PFSK-1 (cell line): Measurements from ENCODE around the gene CCDC183.

Experiments
- FOXP2 ChIP-seq: optimal IDR thresholded peaks from 2 replicates; pipeline ENCODE3; 2011; ENCODE audit warnings: borderline replicate concordance, control low read depth, inconsistent platforms; ENCODE audit not compliant: insufficient read depth; ENCODE audit errors: extremely low read length, extremely low read depth
- POLR2AphosphoS5 ChIP-seq: IDR thresholded peaks from 2 replicates; pipeline ENCODE4 v1.6.1; 2012; ENCODE audit warnings: low read depth, mild to moderate bottlenecking, control low read depth, low read length, moderate library complexity
- SIN3A ChIP-seq: IDR thresholded peaks from 2 replicates; pipeline ENCODE4 v1.6.1; 2012; ENCODE audit warnings: mild to moderate bottlenecking, low read length, moderate library complexity, borderline replicate concordance; ENCODE audit not compliant: insufficient read depth
- TAF1 ChIP-seq: IDR thresholded peaks from 2 replicates; pipeline ENCODE4 v1.6.1; 2012; ENCODE audit warnings: low read length, control low read depth, borderline replicate concordance; ENCODE audit not compliant: insufficient read depth
- TF ChIP-seq, protein P1 (sequence below), 2 experiments: IDR thresholded peaks; 2 replicates each; pipeline versions ENCODE4 v1.6.1 to v1.8.0; 2011 to 2012; ENCODE audit warnings: low read depth in 2 of 2, low read length in 2 of 2, control low read depth in 1 of 2, inconsistent platforms in 1 of 2, mild to moderate bottlenecking in 1 of 2, moderate library complexity in 1 of 2; ENCODE audit not compliant: insufficient read depth in 1 of 2

CCDC183 gene

DNA sequence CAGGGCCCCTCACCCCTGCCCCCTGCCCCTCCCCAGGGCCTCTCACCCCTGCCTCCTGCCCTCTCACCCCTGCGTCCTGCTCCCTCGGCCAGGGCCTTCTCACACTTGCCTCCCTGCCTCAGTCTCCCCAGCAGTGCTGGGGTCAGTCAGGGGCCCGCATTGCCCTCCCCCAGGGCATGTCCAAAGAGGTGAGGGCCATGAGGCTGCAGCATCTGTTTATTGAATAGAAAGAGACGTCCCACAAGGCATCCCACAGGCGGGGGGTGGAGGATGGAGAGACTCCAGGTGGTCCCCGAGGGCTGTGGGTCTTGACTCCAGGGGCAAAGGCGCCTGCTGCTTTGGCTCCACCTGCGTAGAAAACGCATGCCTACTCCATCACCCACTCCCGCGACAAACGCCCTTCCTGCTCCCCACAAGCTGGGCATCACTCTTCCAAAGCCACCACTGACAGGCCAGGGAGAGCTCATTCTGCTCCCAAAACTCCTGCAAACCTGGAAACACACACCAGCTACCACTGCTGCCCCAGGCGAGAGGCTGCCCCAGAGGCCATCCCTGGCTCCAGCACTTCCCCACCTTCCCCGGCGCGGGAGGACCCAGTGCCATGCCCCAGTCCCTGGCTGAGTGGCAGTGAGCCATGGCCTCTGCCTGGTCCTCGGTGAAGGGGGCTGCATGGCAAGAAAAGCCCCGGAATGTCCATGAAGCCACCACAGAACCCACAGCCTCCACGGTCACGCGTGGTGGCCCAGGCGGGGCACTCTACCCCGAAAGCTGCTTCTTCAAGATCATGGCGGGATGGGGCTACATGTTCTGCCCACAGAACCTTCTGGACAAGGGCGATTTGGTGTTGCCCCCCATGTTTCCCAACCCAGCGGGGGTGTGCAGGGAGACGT is 36.5 kb upstream of the CCDC183 start:
- TF ChIP-seq POLR2AphosphoS5 (no peak), FOXP2 (no peak), SIN3A (no peak), TAF1 (no peak)
- TF ChIP-seq, protein P1, sequence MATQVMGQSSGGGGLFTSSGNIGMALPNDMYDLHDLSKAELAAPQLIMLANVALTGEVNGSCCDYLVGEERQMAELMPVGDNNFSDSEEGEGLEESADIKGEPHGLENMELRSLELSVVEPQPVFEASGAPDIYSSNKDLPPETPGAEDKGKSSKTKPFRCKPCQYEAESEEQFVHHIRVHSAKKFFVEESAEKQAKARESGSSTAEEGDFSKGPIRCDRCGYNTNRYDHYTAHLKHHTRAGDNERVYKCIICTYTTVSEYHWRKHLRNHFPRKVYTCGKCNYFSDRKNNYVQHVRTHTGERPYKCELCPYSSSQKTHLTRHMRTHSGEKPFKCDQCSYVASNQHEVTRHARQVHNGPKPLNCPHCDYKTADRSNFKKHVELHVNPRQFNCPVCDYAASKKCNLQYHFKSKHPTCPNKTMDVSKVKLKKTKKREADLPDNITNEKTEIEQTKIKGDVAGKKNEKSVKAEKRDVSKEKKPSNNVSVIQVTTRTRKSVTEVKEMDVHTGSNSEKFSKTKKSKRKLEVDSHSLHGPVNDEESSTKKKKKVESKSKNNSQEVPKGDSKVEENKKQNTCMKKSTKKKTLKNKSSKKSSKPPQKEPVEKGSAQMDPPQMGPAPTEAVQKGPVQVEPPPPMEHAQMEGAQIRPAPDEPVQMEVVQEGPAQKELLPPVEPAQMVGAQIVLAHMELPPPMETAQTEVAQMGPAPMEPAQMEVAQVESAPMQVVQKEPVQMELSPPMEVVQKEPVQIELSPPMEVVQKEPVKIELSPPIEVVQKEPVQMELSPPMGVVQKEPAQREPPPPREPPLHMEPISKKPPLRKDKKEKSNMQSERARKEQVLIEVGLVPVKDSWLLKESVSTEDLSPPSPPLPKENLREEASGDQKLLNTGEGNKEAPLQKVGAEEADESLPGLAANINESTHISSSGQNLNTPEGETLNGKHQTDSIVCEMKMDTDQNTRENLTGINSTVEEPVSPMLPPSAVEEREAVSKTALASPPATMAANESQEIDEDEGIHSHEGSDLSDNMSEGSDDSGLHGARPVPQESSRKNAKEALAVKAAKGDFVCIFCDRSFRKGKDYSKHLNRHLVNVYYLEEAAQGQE (IDR thresholded peaks at IDR 0.05; ENCODE audit: insufficient read depth in 1 of 2, low read depth in 2 of 2, low read length in 2 of 2): no peak

- TF ChIP-seq SIN3A: no peak
- no peak for TF ChIP-seq FOXP2
- TF ChIP-seq POLR2AphosphoS5: no peak
- TF ChIP-seq TAF1: no peak
- TF ChIP-seq, protein P1 (IDR thresholded peaks at IDR 0.05; ENCODE audit: insufficient read depth in 1 of 2, low read depth in 2 of 2, low read length in 2 of 2): no peak
Observed at GRCh38 chr9:136760424-136760823, 35.7 kb upstream of the CCDC183 start.

- TF ChIP-seq TAF1 (no peak), FOXP2 (no peak), POLR2AphosphoS5 (no peak), SIN3A (no peak)
- TF ChIP-seq, protein P1 (IDR thresholded peaks at IDR 0.05; ENCODE audit: insufficient read depth in 1 of 2, low read depth in 2 of 2, low read length in 2 of 2): no peak
Observed at GRCh38 chr9:136761545-136761981, 34.6 kb upstream of the CCDC183 start.

DNA sequence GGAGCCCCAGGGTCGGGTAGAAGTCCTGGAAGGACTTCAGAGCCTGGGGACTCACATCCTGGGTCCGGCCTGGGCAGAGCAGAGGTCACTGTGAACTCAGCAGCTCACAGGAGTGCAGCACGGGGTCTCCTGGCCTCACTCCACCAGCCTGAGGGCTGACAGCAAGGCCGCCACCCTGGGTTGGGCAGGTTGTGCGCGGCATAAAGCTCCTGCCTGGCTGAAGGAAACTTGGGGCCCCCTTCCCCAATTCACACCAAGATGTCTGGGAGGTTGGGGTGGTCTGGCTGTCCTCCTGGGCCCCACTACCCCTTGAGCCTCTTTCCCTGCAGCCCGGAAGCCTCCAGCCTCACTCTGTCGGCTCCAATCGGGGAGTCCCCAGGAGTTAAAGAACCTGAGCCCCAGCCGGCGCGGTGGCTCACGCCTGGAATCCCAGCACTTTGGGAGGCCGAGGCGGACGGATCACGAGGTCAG is 33.9 kb upstream of the CCDC183 start:
- TF ChIP-seq, protein P1 (IDR thresholded peaks at IDR 0.05; ENCODE audit: insufficient read depth in 1 of 2, low read depth in 2 of 2, low read length in 2 of 2): no peak
- no peak for TF ChIP-seq SIN3A
- TF ChIP-seq TAF1: no peak
- TF ChIP-seq FOXP2: no peak
- TF ChIP-seq POLR2AphosphoS5: no peak
